Lower leg skin (tissue), 3 donors: ENCODE data around the gene NEK1.

Source experiments
- CTCF ChIP-seq, 3 donors: fragments of 450-650 bp; IDR thresholded peaks; one replicate each; pipeline ENCODE4 v1.5.1; 2016; ENCODE audit warnings: antibody characterized with exemption in 3 of 3, mild to moderate bottlenecking in 3 of 3, moderate library complexity in 2 of 3
- POLR2A ChIP-seq, 2 donors: fragments of 450-650 bp; IDR thresholded peaks; one replicate each; pipeline ENCODE4 v1.6.1; 2016 to 2017; ENCODE audit warnings: antibody characterized with exemption in 2 of 2, mild to moderate bottlenecking in 1 of 2, moderate library complexity in 1 of 2

DNA sequence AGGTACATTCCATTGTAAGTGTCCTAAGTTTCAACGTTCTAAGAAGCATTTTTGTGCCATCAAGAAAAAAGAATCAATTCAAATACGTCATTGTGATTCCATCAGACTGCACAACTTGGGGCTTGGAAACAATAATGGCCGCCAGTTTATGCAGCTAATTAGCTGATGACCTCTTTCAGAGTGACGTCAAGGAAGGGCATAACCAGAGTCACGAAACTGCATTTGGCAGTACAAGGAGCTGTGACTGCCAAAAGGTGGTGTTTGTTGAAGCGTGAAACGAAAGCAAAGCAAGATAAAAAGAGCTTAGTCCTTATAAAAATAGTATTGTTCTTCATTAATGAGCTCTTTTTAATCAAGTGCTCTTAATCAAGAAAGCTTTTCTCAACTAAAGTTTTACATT lies 260.5 kb downstream of the NEK1 start:
- TF ChIP-seq POLR2A (IDR thresholded peaks at IDR 0.05): no peak
- no peak for TF ChIP-seq CTCF (IDR thresholded peaks at IDR 0.05)
